Naive thymus-derived CD8-positive, alpha-beta T cell (primary cell): Measurements from ENCODE around the gene IL16. TPM values are rescaled to one million over a fixed set of nuclear protein-coding genes. Genes with fewer than 3 reads are reported as not detected.

Source experiments
- ATAC-seq, 2 donors: fragments of 150-1000 bp; cut with Tn5 transposase in 1 of 2; sonication (Bioruptor Pico), chemical (Tn5 transposase) in 1 of 2; 1 replicate in 1 of 2; 2 replicates in 1 of 2; pipeline ENCODE4 v1.10.0; 2021; ENCODE audit warnings: mild to moderate bottlenecking in 2 of 2, moderate library complexity in 2 of 2
- POLR2A ChIA-PET: fragments of 350-600 bp; sonication (Branson Sonifier 250); formaldehyde crosslinking; loops from one replicate; lab custom pipeline; 2021; ENCODE audit warnings: antibody characterized with exemption; lab: Charles Lee
- DNase-seq, 10 donors: peaks; one replicate each; pipeline versions ENCODE4 v3.0.0 to v3.0.0-alpha.2; 2020 to 2022
- H3K27ac Mint-ChIP-seq, 10 donors: one replicate each; pipeline ENCODE4 v1.8.0; 2020 to 2022; ENCODE audit warnings: mild to moderate bottlenecking in 10 of 10, mixed read lengths in 10 of 10, moderate library complexity in 4 of 10, inconsistent platforms in 1 of 10
- H3K27me3 Mint-ChIP-seq, 5 donors: one replicate each; pipeline ENCODE4 v1.8.0; 2021 to 2022; ENCODE audit warnings: mixed read lengths in 5 of 5
- H3K36me3 Mint-ChIP-seq, 3 donors: one replicate each; pipeline ENCODE4 v1.8.0; 2020 to 2022; ENCODE audit warnings: mixed read lengths in 3 of 3, mild to moderate bottlenecking in 2 of 3, inconsistent platforms in 1 of 3
- H3K4me1 Mint-ChIP-seq, 4 donors: one replicate each; pipeline ENCODE4 v1.8.0; 2021 to 2022; ENCODE audit warnings: mixed read lengths in 4 of 4
- H3K4me3 Mint-ChIP-seq, 10 donors: one replicate each; pipeline ENCODE4 v1.8.0; 2020 to 2022; ENCODE audit warnings: mild to moderate bottlenecking in 10 of 10, mixed read lengths in 10 of 10, moderate library complexity in 6 of 10, inconsistent platforms in 1 of 10
- H3K9me3 Mint-ChIP-seq, 9 donors: one replicate each; pipeline ENCODE4 v1.8.0; 2020 to 2022; ENCODE audit warnings: mixed read lengths in 9 of 9, mild to moderate bottlenecking in 3 of 9, inconsistent platforms in 1 of 9, moderate library complexity in 1 of 9
- polyA plus RNA-seq, 3 donors: library from polyadenylated mRNA; unstranded; fragments of 300-500 nt; fragmentation: Illumina TruSeq; gene quantifications; one replicate each; pipeline ENCODE4 v1.2.3, GENCODE V29; 2021
- total RNA-seq, 8 experiments: library from RNA in 2 of 8; stranded (reverse) in 2 of 8; gene quantifications; one replicate each; pipeline ENCODE4 v1.2.3 and lab custom pipeline; 2021 to 2026

The IL16 gene
- total and polyA plus RNA-seq, 5 experiments from 2014 or later = 193 to 428 (median 395) TPM

GRCh38 chr15:81315452-81316175, 118.9 kb downstream of the IL16 start:
- Mint-ChIP-seq H3K4me3 (peak overlapping the region in 8 of 10 donors; percentile 12 to 80 (median 54)), H3K36me3 (peaks cover 0 to 74% (median 14%) of the 10 kb centered on the region in 3 donors), H3K4me1 (peaks cover 47 to 90% (median 85%) of the 10 kb centered on the region in 4 donors), H3K27ac (peak overlapping the region; percentile 92 to 99 (median 94)), H3K9me3 (no peaks in the 10 kb centered on the region), H3K27me3 (no peaks in the 10 kb centered on the region)
- DNase-seq (peak in 3 of 10 donors; percentile 33 to 42 (median 41)), ATAC-seq (peak; percentile 57 to 88)
- POLR2A ChIA-PET = interaction anchor here (0.6 to 9.6 kb wide), 6 partner anchors 11 to 866 kb away, joined by 3 to 123 read pairs (median 4); partner anchors contain the start of gene STARD5

GRCh38 chr15:81316267-81316666, 119.6 kb downstream of the IL16 start:
- POLR2A ChIA-PET = interaction anchor here (0.6 to 1.4 kb wide), 3 partner anchors 14 to 75 kb away, joined by 3 to 5 read pairs (median 5); no protein-coding TSS in a partner anchor
- DNase-seq (no peak), ATAC-seq (no peak)
- H3K4me1 Mint-ChIP-seq = peaks cover 42 to 83% (median 78%) of the 10 kb centered on the region in 4 donors
- no peaks in the 10 kb centered on the region for H3K9me3 Mint-ChIP-seq
- H3K4me3 Mint-ChIP-seq = peak overlapping the region in 7 of 10 donors; percentile 12 to 80 (median 56)
- H3K36me3 Mint-ChIP-seq = peaks cover 0 to 76% (median 12%) of the 10 kb centered on the region in 3 donors
- H3K27me3 Mint-ChIP-seq = no peaks in the 10 kb centered on the region
- peak overlapping the region; percentile 92 to 99 (median 94) for H3K27ac Mint-ChIP-seq

- POLR2A ChIA-PET = interaction anchor here (0.7 to 3.3 kb wide), 5 partner anchors 10 to 23 kb away, joined by 3 to 23 read pairs (median 5); no protein-coding TSS in a partner anchor
- DNase-seq (no peak), ATAC-seq (no peak)
- peak overlapping the region; percentile 35 to 99 (median 88) for H3K27ac Mint-ChIP-seq
- H3K4me3 Mint-ChIP-seq = no peak overlapping the region
- no peaks in the 10 kb centered on the region for H3K9me3 Mint-ChIP-seq
- peaks cover 29 to 78% (median 74%) of the 10 kb centered on the region in 4 donors for H3K4me1 Mint-ChIP-seq
- H3K36me3 Mint-ChIP-seq = peaks cover 0 to 64% (median 9%) of the 10 kb centered on the region in 3 donors
- no peaks in the 10 kb centered on the region for H3K27me3 Mint-ChIP-seq
Observed at GRCh38 chr15:81317642-81318017, 121.0 kb downstream of the IL16 start.

GRCh38 chr15:81321667-81322066, 125.0 kb downstream of the IL16 start:
- POLR2A ChIA-PET = interaction anchor here (5.3 to 12.0 kb wide), 2 partner anchors 11 to 21 kb away, joined by 115 to 123 read pairs; no protein-coding TSS in a partner anchor
- DNase-seq (no peak), ATAC-seq (no peak)
- Mint-ChIP-seq H3K9me3 (no peaks in the 10 kb centered on the region), H3K36me3 (peaks cover 0 to 39% (median 5%) of the 10 kb centered on the region in 3 donors), H3K4me1 (peaks cover 22 to 63% (median 58%) of the 10 kb centered on the region in 4 donors), H3K27ac (peak overlapping the region in 8 of 10 donors; percentile 5 to 87 (median 35)), H3K4me3 (no peak overlapping the region), H3K27me3 (no peaks in the 10 kb centered on the region)

GRCh38 chr15:81322676-81323253, 126.1 kb downstream of the IL16 start:
- Mint-ChIP-seq H3K4me1 (peaks cover 29 to 62% (median 58%) of the 10 kb centered on the region in 4 donors), H3K27ac (peak overlapping the region in 9 of 10 donors; percentile 23 to 87 (median 77)), H3K9me3 (no peaks in the 10 kb centered on the region), H3K36me3 (peaks cover 0 to 29% (median 5%) of the 10 kb centered on the region in 3 donors), H3K4me3 (peak overlapping the region; percentile 52 to 96 (median 67)), H3K27me3 (no peaks in the 10 kb centered on the region)
- DNase-seq (no peak), ATAC-seq (no peak)
- POLR2A ChIA-PET = interaction anchor here (1.7 to 12.0 kb wide), 5 partner anchors 12 to 48 kb away, joined by 6 to 123 read pairs (median 8); no protein-coding TSS in a partner anchor

- ATAC-seq (no peak), DNase-seq (no peak)
- H3K4me1 Mint-ChIP-seq = peaks cover 28 to 54% (median 51%) of the 10 kb centered on the region in 4 donors
- H3K27ac Mint-ChIP-seq = peak overlapping the region; percentile 77 to 98 (median 94)
- peak overlapping the region; percentile 89 to 99 (median 96) for H3K4me3 Mint-ChIP-seq
- H3K36me3 Mint-ChIP-seq = peaks cover 0 to 22% (median 5%) of the 10 kb centered on the region in 3 donors
- POLR2A ChIA-PET = interaction anchor here (1.1 to 12.0 kb wide), 7 partner anchors 12 to 57 kb away, joined by 3 to 123 read pairs (median 8); no protein-coding TSS in a partner anchor
- H3K27me3 Mint-ChIP-seq = no peaks in the 10 kb centered on the region
- no peaks in the 10 kb centered on the region for H3K9me3 Mint-ChIP-seq
Observed at GRCh38 chr15:81323559-81323943, 126.9 kb downstream of the IL16 start.

GRCh38 chr15:81323944-81324881, 127.5 kb downstream of the IL16 start, which contains the start of gene STARD5:
Gene STARD5 (minus strand): TSS chr15:81324141. CDS start chr15:81324099, 42 bp downstream.
- Mint-ChIP-seq H3K4me1 (peaks cover 25 to 55% (median 45%) of the 10 kb centered on the region in 4 donors), H3K4me3 (peak within 1 kb of the TSS; percentile 89 to 99 (median 96)), H3K36me3 (peaks cover 0 to 15% (median 3%) of the 10 kb centered on the region in 3 donors), H3K27me3 (no peaks in the 10 kb centered on the region), H3K9me3 (no peaks in the 10 kb centered on the region), H3K27ac (peak within 1 kb of the TSS; percentile 77 to 98 (median 95))
- DNase-seq (peak; percentile 90 to 97 (median 93)), ATAC-seq (peak; percentile 97 to 98)
- POLR2A ChIA-PET = interaction anchor here (1.1 to 12.0 kb wide), 8 partner anchors 13 to 58 kb away, joined by 3 to 123 read pairs (median 8); no protein-coding TSS in a partner anchor

GRCh38 chr15:81326466-81327212, 130.0 kb downstream of the IL16 start:
- no peaks in the 10 kb centered on the region for H3K27me3 Mint-ChIP-seq

GRCh38 chr15:81327516-81327915, 130.8 kb downstream of the IL16 start:
- peaks cover 24 to 74% (median 48%) of the 10 kb centered on the region in 4 donors for H3K4me1 Mint-ChIP-seq

More at GRCh38 chr15:81326466-81327212, 130.0 kb downstream of the IL16 start:
- no peak overlapping the region for H3K4me3 Mint-ChIP-seq
- DNase-seq = no peak
- H3K9me3 Mint-ChIP-seq = no peaks in the 10 kb centered on the region
- ATAC-seq = no peak
- POLR2A ChIA-PET = interaction anchor here (0.5 to 12.0 kb wide), 5 partner anchors 10 to 33 kb away, joined by 3 to 123 read pairs (median 3); no protein-coding TSS in a partner anchor
- H3K27ac Mint-ChIP-seq = peak overlapping the region in 3 of 10 donors; percentile 8 to 80 (median 46)
- peaks cover 24 to 77% (median 52%) of the 10 kb centered on the region in 4 donors for H3K4me1 Mint-ChIP-seq
- H3K36me3 Mint-ChIP-seq = no peaks in the 10 kb centered on the region

GRCh38 chr15:81329446-81329845, 132.8 kb downstream of the IL16 start:
- H3K4me1 Mint-ChIP-seq = peaks cover 17 to 55% (median 41%) of the 10 kb centered on the region in 4 donors
- H3K27ac Mint-ChIP-seq = peak overlapping the region in 1 of 10 donors; percentile 63
- no peak for DNase-seq
- no peak overlapping the region for H3K4me3 Mint-ChIP-seq
- no peaks in the 10 kb centered on the region for H3K27me3 Mint-ChIP-seq
- no peaks in the 10 kb centered on the region for H3K9me3 Mint-ChIP-seq
- POLR2A ChIA-PET = interaction anchor here (1.5 to 12.0 kb wide), 2 partner anchors 12 to 18 kb away, joined by 3 to 123 read pairs; no protein-coding TSS in a partner anchor
- H3K36me3 Mint-ChIP-seq = no peaks in the 10 kb centered on the region
- no peak for ATAC-seq

More at GRCh38 chr15:81327516-81327915, 130.8 kb downstream of the IL16 start:
- POLR2A ChIA-PET = interaction anchor here (0.7 to 12.0 kb wide), 4 partner anchors 16 to 34 kb away, joined by 3 to 123 read pairs (median 6); no protein-coding TSS in a partner anchor
- no peaks in the 10 kb centered on the region for H3K27me3 Mint-ChIP-seq
- H3K36me3 Mint-ChIP-seq = no peaks in the 10 kb centered on the region
- H3K4me3 Mint-ChIP-seq = no peak overlapping the region
- no peaks in the 10 kb centered on the region for H3K9me3 Mint-ChIP-seq
- DNase-seq = no peak
- ATAC-seq = no peak
- H3K27ac Mint-ChIP-seq = peak overlapping the region in 2 of 10 donors; percentile 19 to 64
